Stomach (tissue), 4 donors: ENCODE data around the gene NAPB.

Experiments
- CTCF ChIP-seq, 7 experiments: fragments of 450-650 bp in 4 of 7; fragments of 200-600 bp in 3 of 7; sonication (generic) in 3 of 7; IDR thresholded peaks; one replicate each; pipeline ENCODE4 v1.5.1; 2016 to 2019; ENCODE audit warnings: antibody characterized with exemption in 7 of 7, control low read depth in 2 of 7, mild to moderate bottlenecking in 1 of 7
- EP300 ChIP-seq: sonication (generic); formaldehyde crosslinking; IDR thresholded peaks from one replicate; pipeline ENCODE4 v1.6.1; 2017; ENCODE audit warnings: antibody characterized with exemption
- POLR2A ChIP-seq, 4 donors: fragments of 450-650 bp; IDR thresholded peaks; one replicate each; pipeline ENCODE4 v1.6.1; 2016; ENCODE audit warnings: antibody characterized with exemption in 4 of 4, control low read depth in 2 of 4, mild to moderate bottlenecking in 1 of 4, moderate library complexity in 1 of 4

GRCh38 chr20:23448167-23448566 is 26.9 kb upstream of the NAPB start:
- no peak for TF ChIP-seq CTCF (IDR thresholded peaks at IDR 0.05)
- no peak for TF ChIP-seq POLR2A (IDR thresholded peaks at IDR 0.05)
- TF ChIP-seq EP300 = no peak
